PC-3 (cell line): ENCODE data around the gene TBX20. TPM values are rescaled to one million over a fixed set of nuclear protein-coding genes. Genes with fewer than 3 reads are reported as not detected.

Source experiments
- ATAC-seq: fragments of 200-7000 bp; cut with Tn5 transposase; 2 replicates; pipeline ENCODE4 v1.9.1; 2020; ENCODE audit warnings: mild to moderate bottlenecking, moderate library complexity
- BruUV-seq: library from RNA; stranded (reverse); fragments of 400-500 nt; replicated peaks from 2 replicates; lab custom pipeline; 2021; lab: Mats Ljungman, UMichigan
- CTCF ChIA-PET: fragments of 300-600 bp; sonication (Branson Sonifier 250); formaldehyde crosslinking; loops from one replicate; lab custom pipeline; 2022; ENCODE audit warnings: antibody characterized with exemption; lab: Charles Lee
- POLR2A ChIA-PET: fragments of 300-600 bp; sonication (Branson Sonifier 250); formaldehyde crosslinking; loops from one replicate; lab custom pipeline; 2022; ENCODE audit warnings: antibody characterized with exemption; ENCODE audit not compliant: unreplicated experiment; lab: Charles Lee
- DNase-seq: peaks from one replicate; pipeline ENCODE4 v3.0.0-alpha.2; 2015
- H2AFZ ChIP-seq: fragments of 300-600 bp; sonication (generic); 2 replicates; pipeline ENCODE4 v1.6.0; 2016; ENCODE audit warnings: antibody characterized with exemption, low read length
- H3F3A ChIP-seq: fragments of 300-600 bp; sonication (generic); one replicate; pipeline ENCODE4 v1.6.0; 2017; ENCODE audit warnings: antibody characterized with exemption, low read length, control low read depth, mild to moderate bottlenecking; ENCODE audit not compliant: unreplicated experiment
- H3K27ac ChIP-seq: fragments of 300-600 bp; sonication (generic); 2 replicates; pipeline ENCODE4 v1.5.1; 2016; ENCODE audit warnings: mild to moderate bottlenecking, low read length
- H3K27me3 ChIP-seq: fragments of 300-600 bp; sonication (generic); 2 replicates; pipeline ENCODE4 v1.6.1; 2016; ENCODE audit warnings: low read length, mixed read lengths
- H3K36me3 ChIP-seq: fragments of 300-600 bp; sonication (generic); 2 replicates; pipeline ENCODE4 v1.6.1; 2016; ENCODE audit warnings: low read depth, mixed run types, low read length, mixed read lengths
- H3K4me1 ChIP-seq: fragments of 300-600 bp; sonication (generic); 2 replicates; pipeline ENCODE4 v1.5.1; 2016; ENCODE audit warnings: low read length; ENCODE audit not compliant: insufficient read depth
- H3K4me2 ChIP-seq: fragments of 300-600 bp; sonication (generic); 2 replicates; pipeline ENCODE4 v1.6.0; 2016; ENCODE audit warnings: low read length
- H3K4me3 ChIP-seq: fragments of 300-600 bp; sonication (generic); 2 replicates; pipeline ENCODE4 v1.5.1; 2016; ENCODE audit warnings: mild to moderate bottlenecking, low read length, mixed read lengths
- H3K79me2 ChIP-seq: fragments of 300-600 bp; sonication (generic); 2 replicates; pipeline ENCODE4 v1.6.1; 2017; ENCODE audit warnings: low read length, mixed read lengths
- H3K9ac ChIP-seq: fragments of 300-600 bp; sonication (generic); 2 replicates; pipeline ENCODE4 v1.6.0; 2016; ENCODE audit warnings: mild to moderate bottlenecking, low read length
- H3K9me2 ChIP-seq: fragments of 300-600 bp; sonication (generic); replicated peaks from 2 replicates; pipeline ENCODE4 v1.6.1; 2016; ENCODE audit warnings: mixed run types, low read length, mixed read lengths
- H3K9me3 ChIP-seq: fragments of 300-600 bp; sonication (generic); 2 replicates; pipeline ENCODE4 v1.6.1; 2016; ENCODE audit warnings: low read length, mixed read lengths
- H4K20me1 ChIP-seq: fragments of 300-600 bp; sonication (generic); 2 replicates; pipeline ENCODE4 v1.6.1; 2016; ENCODE audit warnings: low read length, mixed read lengths
- CTCF ChIP-seq: fragments of 300-600 bp; sonication (generic); conservative IDR thresholded peaks from 2 replicates; pipeline ENCODE4 v1.5.1; 2017; ENCODE audit warnings: antibody characterized with exemption, low read depth, mild to moderate bottlenecking, low read length
- EZH2 ChIP-seq: fragments of 300-600 bp; sonication (generic); IDR thresholded peaks from one replicate; pipeline ENCODE4 v1.6.1; 2017; ENCODE audit warnings: antibody characterized with exemption, mild to moderate bottlenecking, low read length; ENCODE audit not compliant: unreplicated experiment
- EZH2phosphoT487 ChIP-seq: fragments of 300-600 bp; sonication (generic); IDR thresholded peaks from 2 replicates; pipeline ENCODE4 v1.6.1; 2018; ENCODE audit warnings: mild to moderate bottlenecking, antibody characterized with exemption, low read length, borderline replicate concordance
- intact Hi-C: fragments of 100-400 bp; cut with micrococcal nuclease; formaldehyde crosslinking; loops from 2 replicates; pipeline ENCODE4 v1.9.0; 2023
- total RNA-seq: library from RNA; depleted of rRNA; stranded (reverse); fragments of >200 nt; gene quantifications from 2 replicates; pipeline ENCODE4 v1.2.3, GENCODE V29; 2014

TBX20 gene
- total RNA-seq, 1 experiment from 2014 or later: 0.47 TPM

- no peak for DNase-seq
- Histone ChIP-seq H3K4me2 (no peak overlapping the region), H3K9ac (no peak overlapping the region), H3K27ac (no peak overlapping the region), H3F3A (no peaks in the 10 kb centered on the region), H3K9me2 (no peaks in the 10 kb centered on the region), H3K79me2 (no peaks in the 10 kb centered on the region), H3K4me1 (no peaks in the 10 kb centered on the region), H3K36me3 (no peaks in the 10 kb centered on the region), H2AFZ (no peak overlapping the region), H3K4me3 (no peak overlapping the region), H3K27me3 (peaks cover 47% of the 10 kb centered on the region), H4K20me1 (no peaks in the 10 kb centered on the region), H3K9me3 (no peaks in the 10 kb centered on the region)
- no TSS peak for BruUV-seq
- CTCF ChIA-PET: no interaction called here
- POLR2A ChIA-PET: no interaction called here
- TF ChIP-seq EZH2phosphoT487 (no peak), CTCF (no peak), EZH2 (no peak)
- intact Hi-C loops: no loop called here
- ATAC-seq: no peak
Observed at GRCh38 chr7:35257251-35258124, 3.6 kb upstream of the TBX20 start.

GRCh38 chr7:35256256-35257175 is 2.6 kb upstream of the TBX20 start:
- Histone ChIP-seq H3K4me1 (no peaks in the 10 kb centered on the region), H3K27ac (no peak overlapping the region), H3K27me3 (peaks cover 52% of the 10 kb centered on the region), H3K4me2 (no peak overlapping the region), H3K36me3 (no peaks in the 10 kb centered on the region), H3K4me3 (no peak overlapping the region), H3K79me2 (no peaks in the 10 kb centered on the region), H3F3A (no peaks in the 10 kb centered on the region), H3K9ac (no peak overlapping the region), H3K9me3 (no peaks in the 10 kb centered on the region), H2AFZ (no peak overlapping the region), H3K9me2 (no peaks in the 10 kb centered on the region), H4K20me1 (no peaks in the 10 kb centered on the region)
- ATAC-seq: no peak
- TF ChIP-seq EZH2: no peak
- no peak for TF ChIP-seq EZH2phosphoT487
- TF ChIP-seq CTCF: no peak
- POLR2A ChIA-PET: no interaction called here
- CTCF ChIA-PET: no interaction called here
- no peak for DNase-seq
- intact Hi-C loops: no loop called here
- BruUV-seq: no TSS peak
